H9 (cell line): ENCODE results near the gene OTOS. TPM values are rescaled to one million over a fixed set of nuclear protein-coding genes. Genes with fewer than 3 reads are reported as not detected.
A peak's percentile ranks its signal among the peaks of the same experiment; 100 is the strongest.

Experiments used
- DNase-seq: peaks from one replicate; pipeline ENCODE4 v3.0.0-alpha.2; 2017
- H2AFZ ChIP-seq: one replicate; pipeline ENCODE4 v1.6.1; 2013; ENCODE audit warnings: mild to moderate bottlenecking, low read length, control low read depth, moderate library complexity
- H2AK5ac ChIP-seq: 2 replicates; pipeline ENCODE4 v1.6.1; 2013; ENCODE audit warnings: low read length, control low read depth, mixed read lengths; ENCODE audit not compliant: insufficient read length
- H2BK120ac ChIP-seq: one replicate; pipeline ENCODE4 v1.6.1; 2013; ENCODE audit warnings: low read depth, mild to moderate bottlenecking, low read length, control low read depth, inconsistent platforms; ENCODE audit not compliant: poor library complexity, severe bottlenecking
- H2BK12ac ChIP-seq: 2 replicates; pipeline ENCODE4 v1.6.1; 2013; ENCODE audit warnings: low read length, control low read depth, mixed read lengths, low read depth; ENCODE audit not compliant: insufficient read length
- H2BK15ac ChIP-seq: 2 replicates; pipeline ENCODE4 v1.6.1; 2013; ENCODE audit warnings: low read depth, low read length, control low read depth
- H2BK20ac ChIP-seq: one replicate; pipeline ENCODE4 v1.6.1; 2013; ENCODE audit warnings: low read depth, mild to moderate bottlenecking, low read length, control low read depth, inconsistent platforms; ENCODE audit not compliant: poor library complexity, severe bottlenecking
- H2BK5ac ChIP-seq: 2 replicates; pipeline ENCODE4 v1.6.1; 2013; ENCODE audit warnings: low read length, control low read depth, mixed read lengths; ENCODE audit not compliant: insufficient read length
- H3K14ac ChIP-seq: 2 replicates; pipeline ENCODE4 v1.6.1; 2013; ENCODE audit warnings: low read length, control low read depth; ENCODE audit not compliant: insufficient read depth
- H3K18ac ChIP-seq: 2 replicates; pipeline ENCODE4 v1.6.1; 2013; ENCODE audit warnings: low read depth, mild to moderate bottlenecking, mixed read lengths, low read length, control low read depth; ENCODE audit not compliant: insufficient read length
- H3K23ac ChIP-seq: 2 replicates; pipeline ENCODE4 v1.6.1; 2013; ENCODE audit warnings: low read length, control low read depth, mixed read lengths, low read depth; ENCODE audit not compliant: insufficient read length
- H3K23me2 ChIP-seq: 2 replicates; pipeline ENCODE4 v1.6.1; 2013; ENCODE audit warnings: low read depth, mild to moderate bottlenecking, mixed read lengths, low read length, control low read depth; ENCODE audit not compliant: insufficient read length, poor library complexity, severe bottlenecking
- H3K27ac ChIP-seq: 2 replicates; pipeline ENCODE4 v1.5.1; 2013; ENCODE audit warnings: low read length, control low read depth, mixed read lengths, low read depth; ENCODE audit not compliant: insufficient read length
- H3K27me3 ChIP-seq: 2 replicates; pipeline ENCODE4 v1.6.1; 2013; ENCODE audit warnings: low read length, control low read depth, inconsistent platforms; ENCODE audit not compliant: insufficient read depth
- H3K4ac ChIP-seq: 2 replicates; pipeline ENCODE4 v1.6.1; 2013; ENCODE audit warnings: low read depth, mild to moderate bottlenecking, control low read depth, inconsistent platforms, low read length, moderate library complexity
- H3K4me1 ChIP-seq: 2 replicates; pipeline ENCODE4 v1.6.1; 2013; ENCODE audit warnings: low read length, control low read depth, inconsistent platforms; ENCODE audit not compliant: insufficient read depth
- H3K4me2 ChIP-seq: 2 replicates; pipeline ENCODE4 v1.6.1; 2013; ENCODE audit warnings: low read length, control low read depth, mixed read lengths; ENCODE audit not compliant: insufficient read length, insufficient read depth
- H3K56ac ChIP-seq: 2 replicates; pipeline ENCODE4 v1.6.1; 2013; ENCODE audit warnings: low read depth, mild to moderate bottlenecking, mixed read lengths, low read length, control low read depth; ENCODE audit not compliant: insufficient read length
- H3K79me1 ChIP-seq: 2 replicates; pipeline ENCODE4 v1.6.1; 2013; ENCODE audit warnings: low read depth, mild to moderate bottlenecking, moderate library complexity, low read length, control low read depth, inconsistent platforms; ENCODE audit not compliant: insufficient read depth, poor library complexity, severe bottlenecking
- H3K79me2 ChIP-seq: 2 replicates; pipeline ENCODE4 v1.6.1; 2013; ENCODE audit warnings: low read length, control low read depth, inconsistent platforms; ENCODE audit not compliant: insufficient read depth
- H3K9ac ChIP-seq: 2 replicates; pipeline ENCODE4 v1.6.1; 2013; ENCODE audit warnings: low read length, control low read depth, mixed read lengths; ENCODE audit not compliant: insufficient read length; ENCODE audit errors: extremely low read depth
- H3K9me3 ChIP-seq: one replicate; pipeline ENCODE4 v1.6.1; 2013; ENCODE audit warnings: low read depth, low read length, inconsistent platforms; ENCODE audit not compliant: control insufficient read depth
- H3T11ph ChIP-seq: one replicate; pipeline ENCODE4 v1.6.1; 2013; ENCODE audit warnings: mild to moderate bottlenecking, low read length, control low read depth, inconsistent platforms
- H4K20me1 ChIP-seq: one replicate; pipeline ENCODE4 v1.6.1; 2013; ENCODE audit not compliant: control insufficient read depth, insufficient read length, insufficient read depth
- H4K5ac ChIP-seq: 2 replicates; pipeline ENCODE4 v1.6.1; 2013; ENCODE audit warnings: low read depth, mild to moderate bottlenecking, mixed read lengths, low read length, control low read depth; ENCODE audit not compliant: insufficient read length
- H4K8ac ChIP-seq: replicated peaks from 2 replicates; pipeline ENCODE4 v1.6.1; 2013; ENCODE audit warnings: low read length, control low read depth, mixed read lengths, low read depth; ENCODE audit not compliant: insufficient read length
- H4K91ac ChIP-seq: 2 replicates; pipeline ENCODE4 v1.6.1; 2013; ENCODE audit warnings: low read depth, mild to moderate bottlenecking, moderate library complexity, mixed read lengths, low read length, control low read depth; ENCODE audit not compliant: insufficient read length
- H3K27ac Mint-ChIP-seq, 3 experiments: 2 replicates in 2 of 3; 3 replicates in 1 of 3; pipeline ENCODE4 v1.8.0; 2020 to 2021; ENCODE audit warnings: mixed read lengths in 3 of 3, mild to moderate bottlenecking in 1 of 3, moderate library complexity in 1 of 3
- H3K27me3 Mint-ChIP-seq: 2 replicates; pipeline ENCODE4 v1.8.0; 2021; ENCODE audit warnings: low read depth, mild to moderate bottlenecking, moderate library complexity, mixed read lengths
- H3K36me3 Mint-ChIP-seq, 3 experiments: 2 replicates in 2 of 3; 3 replicates in 1 of 3; pipeline ENCODE4 v1.8.0; 2020 to 2021; ENCODE audit warnings: low read depth in 3 of 3, mixed read lengths in 3 of 3; ENCODE audit not compliant: insufficient read depth in 1 of 3
- H3K4me1 Mint-ChIP-seq, 2 experiments: 2 replicates each; pipeline ENCODE4 v1.8.0; 2020; ENCODE audit warnings: mixed read lengths in 2 of 2
- H3K4me3 Mint-ChIP-seq, 2 experiments: 2 replicates in 1 of 2; 3 replicates in 1 of 2; pipeline ENCODE4 v1.8.0; 2020 to 2021; ENCODE audit warnings: mild to moderate bottlenecking in 2 of 2, mixed read lengths in 2 of 2, moderate library complexity in 1 of 2
- H3K9me3 Mint-ChIP-seq, 2 experiments: 2 replicates in 1 of 2; 3 replicates in 1 of 2; pipeline ENCODE4 v1.8.0; 2020; ENCODE audit warnings: mild to moderate bottlenecking in 2 of 2, mixed read lengths in 2 of 2, moderate library complexity in 1 of 2
- WGBS: extraction: QIAGEN DNeasy Blood & Tissue Kit; methylation state at CpG from one replicate; pipeline ENCODE4 v1.1.7; 2013; ENCODE audit warnings: missing lambda C conversion rate, low lambda C conversion rate, mixed read lengths; ENCODE audit not compliant: insufficient read length; ENCODE audit errors: extremely low coverage; 5-methylcytosine and 5-hydroxymethylcytosine counted together
- total RNA-seq: library from RNA; stranded (reverse); gene quantifications from 2 replicates; pipeline ENCODE4 v1.2.1, GENCODE V29; 2021
- TF ChIP-seq, protein P1 (sequence below): fragments of 200-600 bp; sonication (generic); conservative IDR thresholded peaks from 3 replicates; pipeline ENCODE4 v1.8.0; 2021; ENCODE audit warnings: antibody characterized with exemption, mild to moderate bottlenecking

The OTOS gene
- total RNA-seq, 1 experiment from 2014 or later: not detected

DNA sequence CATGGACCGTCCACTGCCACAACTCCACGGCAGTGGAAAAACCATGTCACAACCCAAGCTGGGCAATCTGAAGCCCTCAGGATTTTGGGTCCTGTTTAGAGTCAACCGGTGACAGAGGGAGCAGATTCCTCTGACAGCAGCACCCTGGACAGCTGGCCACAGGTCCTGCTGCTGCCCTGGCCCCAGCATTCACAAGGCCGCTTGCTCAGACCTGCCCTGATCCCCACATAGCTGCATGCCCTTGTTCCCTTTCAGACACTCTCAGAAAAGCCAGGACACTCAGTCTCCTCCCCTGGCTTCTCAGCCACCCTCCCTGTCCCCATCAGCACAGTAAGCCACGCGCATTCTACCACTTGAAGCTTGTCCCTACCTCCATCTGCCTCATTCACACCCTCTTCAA, 6.0 kb downstream of the OTOS start:
- H2BK120ac ChIP-seq: no peak overlapping the region
- H3K79me1 ChIP-seq: no peaks in the 10 kb centered on the region
- H4K91ac ChIP-seq: no peak overlapping the region
- H2BK5ac ChIP-seq: no peak overlapping the region
- peak; percentile 17 for DNase-seq
- no peak overlapping the region for H3K9ac ChIP-seq
- H4K5ac ChIP-seq: no peak overlapping the region
- Mint-ChIP-seq H3K36me3 (peaks cover 28 to 46% (median 45%) of the 10 kb centered on the region in 3 experiments), H3K4me3 (peak overlapping the region; percentile 95 to 98), H3K27me3 (peaks cover 18% of the 10 kb centered on the region), H3K4me1 (peaks cover 15 to 23% of the 10 kb centered on the region in 2 experiments), H3K9me3 (no peaks in the 10 kb centered on the region), H3K27ac (peak overlapping the region in 1 of 3 experiments; percentile 64; a peak in 2 of 7 replicates)
- H3T11ph ChIP-seq: no peak overlapping the region
- no peak overlapping the region for H3K27ac ChIP-seq
- H4K8ac ChIP-seq: no peak overlapping the region
- H4K20me1 ChIP-seq: no peaks in the 10 kb centered on the region
- H3K56ac ChIP-seq: no peak overlapping the region
- no peaks in the 10 kb centered on the region; the same call in 1 of the 2 replicates for H3K27me3 ChIP-seq
- peaks cover 7% of the 10 kb centered on the region for H3K23me2 ChIP-seq
- peak overlapping the region; percentile 92 for H3K4me2 ChIP-seq
- H2AFZ ChIP-seq: no peak overlapping the region
- no peak overlapping the region for H2AK5ac ChIP-seq
- H3K4ac ChIP-seq: no peak overlapping the region
- H3K18ac ChIP-seq: no peak overlapping the region
- H2BK12ac ChIP-seq: no peak overlapping the region
- H2BK15ac ChIP-seq: no peak overlapping the region
- no peak overlapping the region for H3K23ac ChIP-seq
- H3K79me2 ChIP-seq: peaks cover 13% of the 10 kb centered on the region; the same call in 1 of the 2 replicates
- TF ChIP-seq, protein P1, sequence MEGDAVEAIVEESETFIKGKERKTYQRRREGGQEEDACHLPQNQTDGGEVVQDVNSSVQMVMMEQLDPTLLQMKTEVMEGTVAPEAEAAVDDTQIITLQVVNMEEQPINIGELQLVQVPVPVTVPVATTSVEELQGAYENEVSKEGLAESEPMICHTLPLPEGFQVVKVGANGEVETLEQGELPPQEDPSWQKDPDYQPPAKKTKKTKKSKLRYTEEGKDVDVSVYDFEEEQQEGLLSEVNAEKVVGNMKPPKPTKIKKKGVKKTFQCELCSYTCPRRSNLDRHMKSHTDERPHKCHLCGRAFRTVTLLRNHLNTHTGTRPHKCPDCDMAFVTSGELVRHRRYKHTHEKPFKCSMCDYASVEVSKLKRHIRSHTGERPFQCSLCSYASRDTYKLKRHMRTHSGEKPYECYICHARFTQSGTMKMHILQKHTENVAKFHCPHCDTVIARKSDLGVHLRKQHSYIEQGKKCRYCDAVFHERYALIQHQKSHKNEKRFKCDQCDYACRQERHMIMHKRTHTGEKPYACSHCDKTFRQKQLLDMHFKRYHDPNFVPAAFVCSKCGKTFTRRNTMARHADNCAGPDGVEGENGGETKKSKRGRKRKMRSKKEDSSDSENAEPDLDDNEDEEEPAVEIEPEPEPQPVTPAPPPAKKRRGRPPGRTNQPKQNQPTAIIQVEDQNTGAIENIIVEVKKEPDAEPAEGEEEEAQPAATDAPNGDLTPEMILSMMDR: no peak
- no peak overlapping the region for H3K14ac ChIP-seq
- no peak overlapping the region for H2BK20ac ChIP-seq
- WGBS: no CpG with 5 or more reads among the region's 6 CpGs
- no peaks in the 10 kb centered on the region; the same call in 1 of the 2 replicates for H3K4me1 ChIP-seq
- H3K9me3 ChIP-seq: no peaks in the 10 kb centered on the region
